Left ventricle myocardium superior (tissue), 1 donor: ENCODE measurements around the gene GOLGA6L2. TPM values are rescaled to one million over a fixed set of nuclear protein-coding genes. Genes with fewer than 3 reads are reported as not detected.
A peak's percentile ranks its signal among the peaks of the same experiment; 100 is the strongest.

Experiments used
- ATAC-seq: fragments of 200-7000 bp; cut with Tn5 transposase; one replicate; pipeline ENCODE4 v1.9.1; 2020; ENCODE audit warnings: mild to moderate bottlenecking, moderate library complexity
- DNase-seq: peaks from one replicate; pipeline ENCODE4 v3.0.0-alpha.2; 2020
- intact Hi-C: fragments of 100-400 bp; cut with micrococcal nuclease; formaldehyde crosslinking; loops from one replicate; pipeline ENCODE4 v1.11.0; 2022
- long read RNA-seq: library from polyadenylated mRNA; unstranded; transcript quantifications from one replicate; pipeline ENCODE4 v2.0.0, GENCODE V29; 2021
- total RNA-seq: library from RNA; stranded (reverse); fragmentation: NEBNext Ultra II Directional; extraction: Animal tissue kit (Norgen Biotek cat#: 25700); gene quantifications from one replicate; pipeline ENCODE4 v1.2.1, GENCODE V29; 2021
- donor health status: DM: no; HTN: yes; CAD: no; lungs with severe emphysema.

The GOLGA6L2 gene, protein sequence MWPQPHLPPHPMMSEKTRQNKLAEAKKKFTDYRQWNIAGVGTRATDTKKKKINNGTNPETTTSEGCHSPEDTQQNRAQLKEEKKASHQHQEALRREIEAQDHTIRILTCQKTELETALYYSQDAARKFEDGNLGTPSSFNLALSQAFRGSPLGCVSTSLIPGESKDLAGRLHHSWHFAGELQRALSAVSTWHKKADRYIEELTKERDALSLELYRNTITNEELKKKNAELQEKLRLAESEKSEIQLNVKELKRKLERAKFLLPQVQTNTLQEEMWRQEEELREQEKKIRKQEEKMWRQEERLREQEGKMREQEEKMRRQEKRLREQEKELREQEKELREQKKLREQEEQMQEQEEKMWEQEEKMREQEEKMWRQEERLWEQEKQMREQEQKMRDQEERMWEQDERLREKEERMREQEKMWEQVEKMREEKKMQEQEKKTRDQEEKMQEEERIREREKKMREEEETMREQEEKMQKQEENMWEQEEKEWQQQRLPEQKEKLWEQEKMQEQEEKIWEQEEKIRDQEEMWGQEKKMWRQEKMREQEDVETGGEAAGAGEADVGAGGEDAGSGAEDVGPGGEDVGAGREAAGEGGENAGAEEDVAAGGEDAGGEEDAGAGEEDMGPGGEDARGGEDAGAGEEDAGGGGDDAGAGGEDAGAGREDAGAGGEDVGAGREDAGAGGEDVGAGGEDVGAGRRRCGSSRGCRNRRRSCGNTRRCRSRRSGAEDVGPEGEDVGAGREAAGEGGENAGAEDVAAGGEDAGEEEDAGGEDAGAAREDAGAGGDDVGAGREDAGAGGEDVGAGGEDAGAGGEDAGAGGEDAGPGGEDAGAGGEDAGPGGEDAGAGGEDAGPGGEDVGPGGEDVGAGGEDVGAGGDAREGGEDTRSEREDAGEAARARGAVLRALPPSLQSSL
- not detected for total RNA-seq
- long read RNA-seq = 0 reads

DNA sequence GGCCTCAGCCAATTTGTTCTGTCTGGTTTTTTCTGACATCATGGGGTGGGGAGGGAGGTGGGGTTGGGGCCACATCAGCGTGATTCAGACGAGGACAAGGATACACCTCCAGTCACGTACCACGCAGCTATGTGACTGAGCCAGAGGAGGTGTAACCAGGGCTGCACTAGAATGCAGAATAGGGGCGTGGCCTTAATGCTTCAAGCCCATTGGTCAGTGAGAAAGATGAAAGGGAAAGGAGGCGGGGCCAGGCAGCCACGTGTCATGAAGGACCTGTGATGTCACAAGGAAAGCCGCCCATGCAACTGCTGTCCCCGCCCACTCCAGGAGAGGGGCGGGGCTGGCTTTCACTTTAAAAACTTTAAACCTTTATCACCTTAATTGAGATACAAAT lies at the start of gene GOLGA6L2:
Gene GOLGA6L2 (minus strand): TSS at position 137 of the 394 bp plus-strand sequence. CDS start 62 bp downstream, at position 75.
- intact Hi-C loops = no loop called here
- no peak for DNase-seq
- no peak for ATAC-seq

DNA sequence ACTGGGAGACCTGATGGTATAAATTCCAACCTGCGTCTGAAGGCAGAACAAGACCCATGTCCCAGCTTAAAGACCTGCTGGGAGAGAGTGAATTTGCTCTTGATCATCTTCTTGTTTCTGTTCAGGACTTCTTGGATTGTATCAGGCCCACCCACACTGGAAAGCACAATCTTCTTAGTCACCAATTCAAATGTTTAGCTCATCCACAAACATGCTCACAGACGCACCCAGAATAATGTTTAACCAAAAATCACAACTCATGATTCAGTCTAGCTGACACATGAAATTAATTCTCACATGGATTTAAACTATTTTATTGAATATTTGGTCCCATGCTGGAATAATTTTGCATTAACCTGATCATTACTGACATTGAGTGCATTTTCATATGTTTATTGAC lies 37.8 kb upstream of the GOLGA6L2 start:
- intact Hi-C loops = no loop called here
- ATAC-seq = no peak
- no peak for DNase-seq

DNA sequence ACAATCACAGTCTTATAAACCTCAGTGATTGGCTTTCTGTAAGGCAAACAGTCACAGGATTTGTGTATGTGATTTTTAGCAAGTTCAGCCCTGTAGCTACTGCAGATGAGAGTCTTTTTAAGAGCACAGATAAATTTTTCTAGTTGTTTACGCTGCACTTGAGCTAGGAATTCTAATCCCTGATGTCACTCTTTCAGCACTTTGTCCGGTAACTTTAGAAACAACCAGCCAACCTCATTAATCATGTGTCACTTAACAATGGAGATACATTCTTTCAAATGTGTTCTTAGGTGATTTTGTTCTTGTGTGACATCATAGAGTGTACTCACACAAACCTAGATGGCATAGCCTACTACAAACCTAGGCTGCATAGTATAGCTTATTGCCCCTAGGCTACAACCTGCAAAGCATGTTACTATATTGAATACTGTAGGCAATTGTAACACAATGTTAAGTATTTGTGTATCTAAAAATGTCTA lies 36.8 kb upstream of the GOLGA6L2 start:
- DNase-seq (no peak), ATAC-seq (peak; percentile 86)
- intact Hi-C loops = no loop called here

DNA sequence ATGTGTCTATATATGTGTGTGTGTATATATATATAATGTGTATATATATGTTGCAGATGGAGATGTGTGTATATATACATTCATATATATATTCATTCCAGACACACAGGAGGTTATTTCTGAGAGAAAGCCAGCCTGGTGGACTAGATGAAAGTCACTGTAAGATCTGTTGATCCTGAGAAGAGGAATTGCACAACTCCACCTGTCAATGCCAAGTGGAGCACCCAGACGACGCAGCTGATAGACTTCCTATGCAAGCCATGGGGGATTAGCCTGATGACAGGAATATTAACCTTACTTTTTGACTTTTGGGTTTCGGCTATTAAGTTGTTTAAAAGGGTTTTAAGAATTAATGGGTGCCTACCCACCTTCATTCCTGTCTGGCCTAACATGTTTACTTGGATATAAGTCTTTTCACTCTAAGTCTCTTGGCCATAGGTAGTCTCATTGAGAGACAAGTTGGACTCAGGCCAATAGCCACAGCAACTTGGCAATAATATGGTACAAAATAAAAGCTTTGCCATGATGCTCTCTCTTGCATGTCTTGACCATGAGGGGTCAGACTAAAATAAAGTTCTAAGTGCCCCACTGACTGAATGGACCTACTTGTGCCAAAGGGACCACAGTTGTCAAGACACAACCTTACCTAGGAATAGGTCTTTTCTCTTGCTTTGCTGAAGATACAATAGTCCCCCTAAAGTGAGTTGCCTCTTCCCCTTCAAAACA lies 35.9 kb upstream of the GOLGA6L2 start:
- intact Hi-C loops = no loop called here
- DNase-seq = no peak
- ATAC-seq = peak; percentile 54

DNA sequence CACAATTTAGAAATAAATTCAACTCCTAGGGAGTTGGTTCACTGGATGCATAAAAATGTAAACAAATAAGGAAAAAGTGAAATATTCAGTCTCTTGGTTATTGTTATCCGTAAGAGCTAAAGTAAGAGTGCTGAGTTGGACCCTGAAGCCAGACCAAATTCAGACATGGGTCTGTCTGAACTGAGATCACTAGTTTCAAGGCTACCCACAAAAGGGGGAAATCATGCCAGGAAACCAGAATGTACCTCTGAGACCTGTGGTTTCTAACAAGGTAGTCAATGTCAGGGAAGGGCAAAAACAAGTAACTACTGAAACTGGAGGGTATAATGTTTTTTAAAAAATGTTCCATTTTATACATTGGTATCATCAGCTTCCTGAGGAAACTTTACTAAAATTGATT lies 35.2 kb upstream of the GOLGA6L2 start:
- DNase-seq (no peak), ATAC-seq (no peak)
- intact Hi-C loops = no loop called here

DNA sequence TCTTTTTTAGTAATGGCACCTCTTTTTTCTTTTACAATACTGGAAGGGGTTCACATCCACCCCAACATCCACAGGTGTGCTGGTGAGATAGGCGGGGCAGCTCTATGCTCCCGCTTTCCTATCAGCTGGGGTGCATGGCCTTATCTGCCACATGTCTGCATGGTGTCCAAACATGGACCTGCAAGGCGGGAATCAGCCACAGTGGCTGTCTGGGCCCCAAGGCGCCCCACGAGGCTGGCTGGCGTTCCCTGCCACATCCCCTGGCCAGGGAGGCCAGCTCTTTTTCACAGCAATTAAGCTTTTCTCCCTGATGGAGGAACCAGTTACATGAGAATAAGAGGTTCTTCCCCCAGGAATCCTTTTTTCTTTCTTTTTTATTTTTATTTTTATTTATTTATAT lies 30.9 kb upstream of the GOLGA6L2 start:
- intact Hi-C loops = no loop called here
- DNase-seq (no peak), ATAC-seq (no peak)

DNA sequence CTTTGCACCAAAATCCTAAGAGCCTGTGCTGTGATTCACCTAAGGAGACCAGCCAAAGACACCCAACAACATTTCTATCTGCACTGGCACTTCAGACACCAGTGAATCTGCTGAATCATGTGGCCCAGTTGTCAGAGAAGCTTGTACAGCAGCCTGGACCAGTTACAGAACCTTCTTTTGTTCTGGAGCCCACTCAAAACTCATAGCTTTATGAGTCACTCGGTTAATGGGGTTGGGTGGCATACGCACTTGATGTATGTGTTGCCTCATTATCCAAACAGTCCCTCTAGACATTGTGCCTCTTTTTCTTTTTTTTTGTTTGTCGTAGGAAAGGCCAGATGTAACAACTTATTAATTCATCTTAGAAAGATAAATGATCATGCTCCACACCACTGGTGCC lies 25.6 kb upstream of the GOLGA6L2 start:
- intact Hi-C loops = no loop called here
- DNase-seq (no peak), ATAC-seq (no peak)

DNA sequence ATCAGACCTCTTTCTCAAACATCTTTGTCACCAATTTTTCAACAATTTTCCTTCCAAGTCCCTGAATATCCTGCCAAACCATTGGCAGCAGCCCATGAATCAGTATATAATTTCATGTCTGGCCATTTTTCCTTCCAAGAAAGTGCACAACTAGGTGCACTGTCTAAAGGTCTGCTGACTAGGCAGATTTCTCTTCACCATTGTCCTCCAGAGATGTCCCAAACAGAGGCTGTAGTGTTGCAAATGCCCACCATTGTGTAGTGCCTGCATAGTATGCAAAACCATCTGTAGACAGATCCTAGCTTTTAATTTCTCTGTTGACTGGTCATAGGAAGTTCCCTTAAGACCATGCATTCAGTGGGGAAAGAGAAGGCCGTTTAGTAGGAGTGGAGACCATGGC lies 25.0 kb upstream of the GOLGA6L2 start:
- DNase-seq = no peak
- intact Hi-C loops = no loop called here
- no peak for ATAC-seq

DNA sequence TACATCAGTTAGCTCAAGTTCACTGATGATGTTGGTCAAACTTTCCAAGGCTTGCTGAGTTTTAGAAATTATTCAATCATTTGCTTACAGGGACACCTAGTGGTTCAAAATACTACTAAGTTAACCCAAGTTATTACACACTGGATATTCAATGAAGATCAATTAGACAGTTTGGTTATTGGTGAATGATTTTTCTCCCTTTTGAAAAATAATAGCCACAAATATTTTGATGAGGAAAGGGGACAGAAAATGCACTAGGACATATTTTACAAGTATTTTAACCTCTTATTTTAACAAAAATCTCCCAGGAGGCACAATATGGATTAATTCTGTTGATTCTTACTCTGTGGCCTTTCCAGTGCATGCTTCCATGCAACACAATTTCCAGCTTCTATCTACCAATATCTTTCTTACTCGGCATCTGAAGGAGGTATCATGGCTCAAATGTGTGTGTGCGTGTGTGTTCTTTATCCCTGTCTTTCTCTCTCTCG lies 20.1 kb upstream of the GOLGA6L2 start:
- intact Hi-C loops = no loop called here

DNA sequence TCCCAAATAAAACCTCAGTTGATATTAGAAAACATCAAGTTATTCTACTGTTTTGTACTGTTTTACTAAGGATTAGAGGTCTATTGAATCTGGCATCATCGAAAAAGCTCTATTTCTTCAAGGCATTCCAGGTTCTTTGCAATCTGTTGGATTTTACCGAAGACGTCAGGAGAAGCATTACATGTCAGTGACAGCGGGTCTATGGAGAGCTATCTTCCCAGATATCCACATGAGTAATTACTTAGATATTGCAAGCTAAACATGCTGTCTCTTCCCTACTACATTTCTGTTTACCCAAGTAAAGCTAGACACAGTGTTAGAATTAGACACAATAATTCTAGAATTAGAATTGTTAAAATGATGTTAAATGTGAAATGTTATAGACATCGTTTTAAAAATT lies 10.8 kb upstream of the GOLGA6L2 start:
- DNase-seq (no peak), ATAC-seq (no peak)
- intact Hi-C loops = no loop called here

More for the DNA sequence above, 20.1 kb upstream of the GOLGA6L2 start:
- ATAC-seq = peak; percentile 45
- DNase-seq = no peak

DNA sequence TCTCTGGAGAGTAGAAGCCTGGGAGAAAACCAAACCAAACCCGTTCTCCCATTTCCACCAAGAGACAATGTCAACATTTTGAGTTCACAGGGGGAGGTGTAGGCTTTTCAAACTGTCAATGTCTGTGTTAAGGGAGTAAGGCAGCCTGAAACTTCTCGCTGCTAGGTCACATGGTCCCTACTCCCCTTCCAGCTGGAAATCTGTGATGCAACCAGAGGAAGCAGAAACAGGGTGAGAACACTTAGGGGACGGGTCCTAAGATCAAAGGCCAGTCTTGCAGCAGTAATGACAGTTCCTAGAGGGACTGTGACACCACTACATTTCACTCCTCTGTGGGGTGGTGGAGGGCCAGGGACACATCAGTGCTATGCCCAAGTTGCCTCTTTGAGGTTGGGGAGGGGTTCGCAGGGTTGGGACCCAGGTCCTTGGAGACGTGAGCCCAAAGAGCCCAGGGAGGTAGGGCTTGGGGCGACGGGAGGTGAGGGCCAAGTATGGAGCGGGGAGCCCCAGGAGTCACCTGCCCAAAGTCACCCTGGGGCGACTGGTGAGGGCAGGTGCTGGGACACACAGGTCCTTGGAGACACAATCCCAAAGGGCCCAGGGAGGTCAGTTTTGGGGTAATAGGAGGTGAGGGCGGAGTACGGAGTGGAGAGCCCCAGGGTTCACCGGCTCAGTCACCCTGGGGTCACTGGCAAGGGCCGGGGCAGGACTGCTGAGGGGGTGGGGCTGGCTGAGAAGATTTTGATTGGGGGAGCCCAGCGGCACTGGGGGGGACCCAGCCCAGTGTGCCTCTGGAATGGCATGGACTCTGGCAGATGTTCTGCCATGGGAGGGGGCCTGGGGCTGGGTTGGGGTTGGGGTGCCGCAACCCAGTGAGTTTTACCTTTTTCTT lies 582 bp downstream of the GOLGA6L2 start:
- intact Hi-C loops = no loop called here
- DNase-seq = no peak
- ATAC-seq = no peak

DNA sequence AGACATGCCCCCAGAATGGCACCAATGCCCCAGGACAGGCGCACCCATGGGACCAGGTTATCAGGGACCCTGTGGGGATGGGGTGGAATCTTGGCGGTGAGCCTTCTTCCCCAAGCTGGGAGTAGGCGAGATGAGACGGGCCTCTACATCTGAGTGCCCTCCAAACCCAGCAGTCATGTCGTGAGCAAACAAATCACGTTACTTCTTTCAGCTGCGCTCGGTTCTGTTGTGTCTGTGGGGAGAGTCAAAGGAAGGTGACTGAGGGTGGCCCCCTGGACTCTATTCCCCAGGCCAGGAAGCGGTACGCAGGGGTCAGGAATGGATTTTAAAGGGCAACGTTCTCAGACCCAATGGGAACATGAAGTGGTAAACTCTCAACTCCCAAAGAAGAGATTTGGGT lies 2.8 kb downstream of the GOLGA6L2 start:
- intact Hi-C loops = no loop called here
- ATAC-seq (no peak), DNase-seq (no peak)

DNA sequence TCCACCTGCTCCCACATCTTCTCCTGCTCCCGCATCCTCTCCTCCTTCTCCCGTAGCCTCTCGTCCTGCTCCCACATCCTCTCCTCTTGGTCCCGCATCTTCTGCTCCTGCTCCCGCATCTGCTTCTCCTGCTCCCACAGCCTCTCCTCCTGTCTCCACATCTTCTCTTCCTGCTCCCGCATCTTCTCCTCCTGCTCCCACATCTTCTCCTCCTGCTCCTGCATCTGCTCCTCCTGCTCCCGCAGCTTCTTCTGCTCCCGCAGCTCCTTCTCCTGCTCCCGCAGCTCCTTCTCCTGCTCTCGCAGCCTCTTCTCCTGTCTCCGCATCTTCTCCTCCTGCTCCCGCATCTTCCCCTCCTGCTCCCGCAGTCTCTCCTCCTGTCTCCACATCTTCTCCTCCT lies 5.8 kb downstream of the GOLGA6L2 start:
- ATAC-seq (no peak), DNase-seq (no peak)
- intact Hi-C loops = no loop called here

DNA sequence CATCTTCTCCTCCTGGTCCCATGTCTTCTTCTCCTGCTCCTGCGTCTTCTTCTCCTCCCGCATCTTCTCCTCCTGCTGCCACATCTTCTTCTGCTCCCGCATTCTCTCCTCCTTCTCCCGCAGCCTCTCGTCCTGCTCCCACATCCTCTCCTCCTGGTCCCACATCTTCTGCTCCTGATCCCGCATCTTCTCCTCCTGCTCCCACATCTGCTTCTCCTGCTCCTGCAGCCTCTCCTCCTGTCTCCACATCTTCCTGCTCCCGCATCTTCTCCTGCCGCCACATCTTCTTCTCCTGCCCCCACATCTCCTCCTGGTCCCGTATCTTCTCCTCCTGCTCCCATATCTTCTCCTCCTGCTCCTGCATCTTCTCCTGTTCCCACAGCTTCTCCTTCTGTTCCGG lies 6.4 kb downstream of the GOLGA6L2 start:
- intact Hi-C loops = no loop called here
- ATAC-seq = no peak

DNA sequence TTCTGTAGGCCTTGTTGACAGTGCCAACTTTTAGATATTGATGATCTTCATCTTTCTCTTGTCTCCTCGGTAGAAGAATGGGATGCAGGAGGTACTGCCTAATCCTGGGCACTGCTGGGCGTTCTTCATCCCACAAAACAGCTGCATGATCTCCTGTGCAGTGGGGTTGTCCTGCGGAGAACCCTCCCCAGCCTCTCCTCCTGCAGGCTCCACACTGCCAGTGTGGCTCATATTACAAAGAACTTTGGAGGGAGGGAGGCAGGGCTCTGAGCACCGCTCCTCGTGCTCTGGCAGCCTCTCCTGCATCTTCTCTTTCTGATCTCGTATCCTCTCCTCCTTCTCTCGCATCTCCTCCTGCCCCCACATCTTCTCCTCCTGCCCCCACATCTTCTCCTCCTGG lies 7.5 kb downstream of the GOLGA6L2 start:
- ATAC-seq (no peak), DNase-seq (no peak)
- intact Hi-C loops = no loop called here

More for the DNA sequence above, 6.4 kb downstream of the GOLGA6L2 start:
- no peak for DNase-seq

DNA sequence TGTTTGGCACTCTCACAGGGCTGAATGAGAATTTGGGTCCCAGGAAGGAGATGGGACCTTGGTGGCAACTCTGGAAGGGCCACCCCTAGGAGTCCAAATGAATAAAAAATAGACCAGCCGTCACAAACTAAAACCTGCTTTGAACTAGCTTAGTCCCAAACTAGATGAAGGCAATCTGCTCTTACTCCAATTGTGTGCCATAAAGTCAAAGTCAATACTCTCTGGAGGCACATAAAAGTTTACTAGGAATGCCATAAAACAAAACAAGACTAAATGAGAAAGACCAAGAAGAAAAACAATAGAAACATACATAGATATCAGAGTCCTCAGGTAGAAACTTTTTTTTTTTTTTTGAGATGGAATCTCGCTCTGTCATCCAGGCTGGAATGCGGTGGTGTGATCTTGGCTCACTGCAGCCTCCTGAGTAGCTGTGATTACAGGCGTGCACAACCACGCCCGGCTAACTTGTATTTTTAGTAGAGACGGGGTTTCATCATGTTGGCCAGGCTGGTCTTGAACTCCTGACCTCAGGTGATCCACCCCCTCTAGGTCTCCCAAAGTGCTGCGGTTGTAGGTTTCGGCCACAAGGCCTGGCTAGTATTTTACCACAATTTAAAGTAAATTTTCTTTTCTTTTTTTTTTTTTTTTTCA lies 8.1 kb downstream of the GOLGA6L2 start:
- DNase-seq (no peak), ATAC-seq (no peak)
- intact Hi-C loops = no loop called here

DNA sequence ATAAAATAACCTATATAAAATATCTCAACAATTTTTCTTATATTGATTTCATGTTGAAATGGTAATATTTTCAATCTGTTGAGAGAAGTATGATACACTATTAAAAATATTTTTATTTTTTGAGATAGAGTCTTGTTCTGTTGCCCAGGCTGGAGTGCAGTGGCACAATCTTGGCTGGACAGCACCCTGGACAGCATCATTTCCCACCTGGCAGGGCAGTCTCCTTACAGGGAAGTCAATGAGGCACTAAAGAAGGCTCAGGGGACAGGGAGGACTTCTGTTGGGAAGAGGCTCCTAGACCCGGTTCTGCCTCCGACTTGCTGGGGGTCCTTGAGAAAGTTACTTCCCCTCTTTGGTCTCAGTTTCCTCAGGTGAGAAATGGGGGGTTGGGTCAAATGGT lies 9.4 kb downstream of the GOLGA6L2 start:
- intact Hi-C loops = no loop called here
- no peak for DNase-seq
- ATAC-seq = no peak

DNA sequence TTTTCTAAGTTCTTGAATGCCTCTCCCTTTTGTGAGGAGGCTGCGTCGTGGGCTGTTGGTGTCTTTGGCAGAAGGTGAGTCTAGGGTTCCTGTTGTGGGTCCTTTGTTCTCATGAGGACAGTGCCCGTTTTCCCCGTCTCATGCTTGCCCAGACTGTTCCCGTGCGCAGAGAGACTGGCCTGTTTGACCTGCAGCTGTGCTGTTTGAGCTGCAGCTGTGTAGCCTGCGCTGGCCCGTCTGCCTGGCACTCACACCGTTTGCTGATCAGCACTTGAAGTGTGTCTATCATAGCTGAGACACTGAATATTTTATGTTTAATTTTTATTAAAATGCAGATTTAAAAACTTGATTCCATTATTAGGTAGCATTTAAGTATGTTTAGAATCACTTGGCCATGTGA lies 9.9 kb downstream of the GOLGA6L2 start:
- DNase-seq (no peak), ATAC-seq (no peak)
- intact Hi-C loops = no loop called here
